A549 (cell line): ENCODE measurements around the gene TRAPPC12. TPM values are rescaled to one million over a fixed set of nuclear protein-coding genes. Genes with fewer than 3 reads are reported as not detected.

Experiments used
- ATAC-seq, 2 experiments: fragments of 200-7000 bp in 1 of 2; fragments of >200 bp in 1 of 2; cut with Nextera tagmentation in 1 of 2; cut with Tn5 transposase in 1 of 2; 3 replicates each; pipeline versions ENCODE4 v1.8.0 to v1.9.1; 2018 to 2020; ENCODE audit warnings: mild to moderate bottlenecking in 1 of 2, moderate library complexity in 1 of 2
- CTCF ChIA-PET: fragments of 300-600 bp; sonication (Branson Sonifier 250); formaldehyde crosslinking; extraction: SDS; loops from one replicate; lab custom pipeline; 2021; ENCODE audit warnings: antibody characterized with exemption, inconsistent platforms; lab: Yijun Ruan, JAX
- POLR2A ChIA-PET: fragments of 350-600 bp; formaldehyde crosslinking; extraction: SDS; loops from one replicate; lab custom pipeline; 2021; ENCODE audit warnings: antibody characterized with exemption, inconsistent platforms; lab: Yijun Ruan, JAX
- DNase-seq, 2 experiments: peaks; one replicate each; pipeline versions ENCODE4 v3.0.0 to v3.0.0-alpha.2; 2011 to 2016; ENCODE audit warnings: low read depth in 1 of 2, low spot score in 1 of 2
- FAIRE-seq: peaks from 2 replicates; lab custom pipeline; 2011; peaks lifted over from hg19 to GRCh38; lab: Jason Lieb, UNC
- H3K27ac ChIP-seq, 2 experiments: fragments of >200 bp; sonication (Bioruptor Twin); formaldehyde crosslinking; 3 replicates each; pipeline ENCODE4 v1.5.1; 2016 to 2017
- H3K4me1 ChIP-seq: fragments of >200 bp; sonication (Bioruptor Twin); formaldehyde crosslinking; 3 replicates; pipeline ENCODE4 v1.6.1; 2016
- H3K4me2 ChIP-seq: fragments of >200 bp; sonication (Bioruptor Twin); formaldehyde crosslinking; 3 replicates; pipeline ENCODE4 v1.6.1; 2016
- H3K4me3 ChIP-seq: fragments of >200 bp; sonication (Bioruptor Twin); formaldehyde crosslinking; 3 replicates; pipeline ENCODE4 v1.5.1; 2016
- H3K9me3 ChIP-seq: fragments of >200 bp; sonication (Bioruptor Twin); formaldehyde crosslinking; 3 replicates; pipeline ENCODE4 v1.6.1; 2016
- ATOH8 ChIP-seq: fragments of 250-450 bp; sonication (Bioruptor Pico); IDR thresholded peaks from 2 replicates; pipeline ENCODE4 v1.5.0; 2020; ENCODE audit warnings: low read depth, mild to moderate bottlenecking, moderate library complexity
- BHLHE40 ChIP-seq: IDR thresholded peaks from 2 replicates; pipeline ENCODE4 v1.6.1; 2012; ENCODE audit warnings: low read depth, low read length, inconsistent platforms
- CBX2 ChIP-seq: fragments of 200-600 bp; sonication (generic); IDR thresholded peaks from 2 replicates; pipeline ENCODE4 v1.6.1; 2016; ENCODE audit warnings: low read depth, mild to moderate bottlenecking, borderline replicate concordance
- CEBPB ChIP-seq, 2 experiments: fragments of >200 bp in 1 of 2; sonication (Bioruptor Twin) in 1 of 2; formaldehyde crosslinking in 1 of 2; IDR thresholded peaks; 2 replicates each; pipeline ENCODE4 v1.6.1; 2012 to 2016
- CHD4 ChIP-seq: fragments of 200-600 bp; sonication (generic); IDR thresholded peaks from 2 replicates; pipeline ENCODE4 v1.6.1; 2016; ENCODE audit warnings: antibody characterized with exemption, mild to moderate bottlenecking, borderline replicate concordance
- CTCF ChIP-seq: fragments of >200 bp; sonication (Bioruptor Twin); formaldehyde crosslinking; IDR thresholded peaks from 3 replicates; pipeline ENCODE4 v1.5.1; 2016
- ESRRA ChIP-seq: fragments of 150-350 bp; IDR thresholded peaks from 2 replicates; pipeline ENCODE4 v1.6.1; 2014; ENCODE audit warnings: mild to moderate bottlenecking, low read length, borderline replicate concordance
- FOXS1 ChIP-seq: fragments of 250-450 bp; sonication (Bioruptor Pico); IDR thresholded peaks from 2 replicates; pipeline ENCODE4 v1.5.0; 2020; ENCODE audit warnings: mild to moderate bottlenecking, moderate library complexity
- HDAC2 ChIP-seq: fragments of 200-600 bp; sonication (generic); IDR thresholded peaks from 2 replicates; pipeline ENCODE4 v1.6.1; 2016
- HOXB13 ChIP-seq: fragments of 250-450 bp; sonication (Bioruptor Pico); IDR thresholded peaks from 2 replicates; pipeline ENCODE4 v1.5.0; 2020; ENCODE audit warnings: low read depth, mild to moderate bottlenecking, moderate library complexity
- HOXB5 ChIP-seq: fragments of 250-450 bp; sonication (Bioruptor Pico); IDR thresholded peaks from 2 replicates; pipeline ENCODE4 v1.5.0; 2020; ENCODE audit warnings: mild to moderate bottlenecking, moderate library complexity
- KDM5A ChIP-seq: fragments of 200-600 bp; sonication (generic); IDR thresholded peaks from 2 replicates; pipeline ENCODE4 v1.6.1; 2016; ENCODE audit warnings: antibody characterized with exemption, mild to moderate bottlenecking
- MAFK ChIP-seq: fragments of 450-650 bp; IDR thresholded peaks from 2 replicates; pipeline ENCODE4 v1.6.1; 2014; ENCODE audit not compliant: partially characterized antibody
- MAX ChIP-seq: IDR thresholded peaks from 2 replicates; pipeline ENCODE4 v1.6.1; 2012
- NPAS2 ChIP-seq: fragments of 250-450 bp; sonication (Bioruptor Pico); IDR thresholded peaks from 2 replicates; pipeline ENCODE4 v1.8.0; 2022; ENCODE audit warnings: mild to moderate bottlenecking, moderate library complexity, borderline replicate concordance
- NR3C1 ChIP-seq: fragments of >200 bp; sonication (Bioruptor Twin); formaldehyde crosslinking; IDR thresholded peaks from 3 replicates; pipeline ENCODE4 v1.6.1; 2017
- POLR2AphosphoS2 ChIP-seq: conservative IDR thresholded peaks from 2 replicates; pipeline ENCODE4 v1.6.1; 2012; ENCODE audit warnings: low read length, improper control_type of control experiment, inconsistent platforms
- RFX5 ChIP-seq: fragments of 450-650 bp; IDR thresholded peaks from 2 replicates; pipeline ENCODE4 v1.7.1; 2014; ENCODE audit warnings: antibody characterized with exemption, mild to moderate bottlenecking, moderate library complexity
- RNF2 ChIP-seq: fragments of 200-600 bp; sonication (generic); IDR thresholded peaks from 2 replicates; pipeline ENCODE4 v1.6.1; 2016; ENCODE audit warnings: low read depth, mild to moderate bottlenecking, antibody characterized with exemption, moderate library complexity, borderline replicate concordance
- SMC3 ChIP-seq: fragments of >200 bp; sonication (Bioruptor Twin); formaldehyde crosslinking; IDR thresholded peaks from 3 replicates; pipeline ENCODE4 v1.6.1; 2018; ENCODE audit warnings: inconsistent platforms
- TP53 ChIP-seq: fragments of 250-450 bp; sonication (Bioruptor Pico); IDR thresholded peaks from 2 replicates; pipeline ENCODE4 v1.5.0; 2021; ENCODE audit warnings: mild to moderate bottlenecking, moderate library complexity
- USF2 ChIP-seq: fragments of 450-650 bp; IDR thresholded peaks from 2 replicates; pipeline ENCODE4 v1.6.1; 2014; ENCODE audit warnings: antibody characterized with exemption
- ZNF302 ChIP-seq: fragments of 250-450 bp; sonication (Bioruptor Pico); IDR thresholded peaks from 2 replicates; pipeline ENCODE4 v1.9.0; 2021; ENCODE audit warnings: inconsistent platforms, mild to moderate bottlenecking, moderate library complexity
- WGBS: methylation state at CpG from one replicate; pipeline ENCODE4 v1.1.6; 2017; ENCODE audit errors: missing lambda C conversion rate; 5-methylcytosine and 5-hydroxymethylcytosine counted together
- polyA plus RNA-seq, 4 experiments: library from polyadenylated mRNA; depleted of rRNA in 3 of 4; stranded (reverse); fragments of >200 nt; fragmentation: RNase III in 1 of 4; extraction: RNeasy Plus Mini Kit Qiagen cat#74134 plus additional on column Dnase treatment in 1 of 4; gene quantifications; 2 replicates in 3 of 4; 3 replicates in 1 of 4; pipeline ENCODE4 v1.2.3, GENCODE V29; 2011 to 2017
- TF ChIP-seq, protein P1 (sequence below): fragments of >200 bp; sonication (Bioruptor Twin); formaldehyde crosslinking; IDR thresholded peaks from 2 replicates; pipeline ENCODE4 v1.6.1; 2016
- TF ChIP-seq, protein P2 (sequence below): IDR thresholded peaks from 2 replicates; pipeline ENCODE4 v1.6.1; 2012
- TF ChIP-seq, protein P3 (sequence below): fragments of 150-350 bp; IDR thresholded peaks from 2 replicates; pipeline ENCODE4 v1.6.1; 2014; ENCODE audit warnings: low read depth, mild to moderate bottlenecking, low read length

The TRAPPC12 gene
- polyA plus RNA-seq, 2 of the 4 experiments (the other 2 are of a cell fraction): 42.3 to 55.0 TPM

- Histone ChIP-seq H3K4me1 (no peaks in the 10 kb centered on the region), H3K9me3 (no peaks in the 10 kb centered on the region)
- FAIRE-seq: no peak
- POLR2A ChIA-PET: no interaction called here
- CTCF ChIA-PET: interaction anchor here (1.1 to 3.3 kb wide), 4 partner anchors 8 to 217 kb away, joined by 5 to 23 read pairs (median 5); no protein-coding TSS in a partner anchor
- TF ChIP-seq KDM5A: no peak
- TF ChIP-seq, all 56 proteins: peak for 0
- DNase-seq (no peak), ATAC-seq (no peak)
- H3K4me2 ChIP-seq: no peak overlapping the region
- H3K4me3 ChIP-seq: no peak overlapping the region
- WGBS: 94% methylated on average over 7 of the region's 7 CpGs
- no peak overlapping the region for H3K27ac ChIP-seq
Observed at GRCh38 chr2:3433776-3434400, 54.4 kb downstream of the TRAPPC12 start.

DNA sequence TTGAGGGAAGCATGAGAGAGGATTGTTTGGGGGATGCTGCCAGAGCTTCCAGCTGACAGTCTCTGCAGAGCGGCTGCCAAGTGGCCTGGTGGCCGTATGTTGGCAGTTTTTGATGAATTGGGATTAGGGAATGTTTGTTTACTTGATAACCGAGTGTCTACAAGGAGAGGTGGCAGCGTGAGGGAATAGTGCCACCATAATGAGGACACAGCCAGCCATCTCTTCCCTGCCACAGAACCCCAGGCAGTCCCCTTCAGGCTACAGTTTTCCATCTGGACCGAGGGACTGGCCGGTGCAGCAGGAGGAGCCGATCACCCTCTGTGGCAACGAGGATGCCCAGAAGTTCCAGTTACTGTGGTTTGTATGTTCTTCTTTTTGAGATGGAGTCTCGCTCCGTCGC lies 55.2 kb downstream of the TRAPPC12 start:
- H3K27ac ChIP-seq: no peak overlapping the region
- ATAC-seq: no peak
- CTCF ChIA-PET: interaction anchor here (1.9 to 3.3 kb wide), 2 partner anchors 10 to 216 kb away, joined by 5 to 23 read pairs; no protein-coding TSS in a partner anchor
- no peak overlapping the region for H3K4me3 ChIP-seq
- POLR2A ChIA-PET: interaction anchor here (1.0 kb wide), 1 partner anchor 131 kb away, joined by 3 read pairs; no protein-coding TSS in a partner anchor
- H3K4me1 ChIP-seq: no peaks in the 10 kb centered on the region
- no peaks in the 10 kb centered on the region for H3K9me3 ChIP-seq
- TF ChIP-seq CBX2 (no peak), KDM5A (no peak), ATOH8 (CRISPR knock-in tag) (no peak), RFX5 (no peak), ESRRA (no peak), HOXB13 (CRISPR knock-in tag) (no peak), MAX (no peak), CEBPB (IDR thresholded peaks at IDR 0.05) (no peak), TP53 (no peak)
- TF ChIP-seq, protein P1, sequence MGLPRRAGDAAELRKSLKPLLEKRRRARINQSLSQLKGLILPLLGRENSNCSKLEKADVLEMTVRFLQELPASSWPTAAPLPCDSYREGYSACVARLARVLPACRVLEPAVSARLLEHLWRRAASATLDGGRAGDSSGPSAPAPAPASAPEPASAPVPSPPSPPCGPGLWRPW: no peak
- TF ChIP-seq, all 56 proteins: peak for 0
- FAIRE-seq: no peak
- WGBS: 94% methylated on average over 11 of the region's 11 CpGs
- DNase-seq: no peak
- no peak overlapping the region for H3K4me2 ChIP-seq

GRCh38 chr2:3435445-3435844 lies 56.0 kb downstream of the TRAPPC12 start:
- ATAC-seq (no peak), FAIRE-seq (no peak), DNase-seq (no peak)
- CTCF ChIA-PET: interaction anchor here (0.9 to 3.3 kb wide), 3 partner anchors 11 to 215 kb away, joined by 3 to 23 read pairs (median 5); no protein-coding TSS in a partner anchor
- Histone ChIP-seq H3K9me3 (no peaks in the 10 kb centered on the region), H3K4me1 (no peaks in the 10 kb centered on the region), H3K27ac (no peak overlapping the region), H3K4me2 (no peak overlapping the region), H3K4me3 (no peak overlapping the region)
- 88% methylated on average over 5 of the region's 5 CpGs for WGBS
- POLR2A ChIA-PET: interaction anchor here (1.0 kb wide), 1 partner anchor 132 kb away, joined by 3 read pairs; no protein-coding TSS in a partner anchor
- TF ChIP-seq NPAS2 (CRISPR knock-in tag): no peak
- TF ChIP-seq CTCF: no peak
- TF ChIP-seq, protein P2, sequence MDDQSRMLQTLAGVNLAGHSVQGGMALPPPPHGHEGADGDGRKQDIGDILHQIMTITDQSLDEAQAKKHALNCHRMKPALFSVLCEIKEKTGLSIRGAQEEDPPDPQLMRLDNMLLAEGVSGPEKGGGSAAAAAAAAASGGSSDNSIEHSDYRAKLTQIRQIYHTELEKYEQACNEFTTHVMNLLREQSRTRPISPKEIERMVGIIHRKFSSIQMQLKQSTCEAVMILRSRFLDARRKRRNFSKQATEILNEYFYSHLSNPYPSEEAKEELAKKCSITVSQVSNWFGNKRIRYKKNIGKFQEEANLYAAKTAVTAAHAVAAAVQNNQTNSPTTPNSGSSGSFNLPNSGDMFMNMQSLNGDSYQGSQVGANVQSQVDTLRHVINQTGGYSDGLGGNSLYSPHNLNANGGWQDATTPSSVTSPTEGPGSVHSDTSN: no peak
- TF ChIP-seq, protein P1: no peak
- no peak for TF ChIP-seq KDM5A
- TF ChIP-seq FOXS1 (CRISPR knock-in tag): no peak
- TF ChIP-seq BHLHE40: no peak
- TF ChIP-seq POLR2AphosphoS2: no peak
- no peak for TF ChIP-seq SMC3
- no peak for TF ChIP-seq HDAC2
- TF ChIP-seq TP53: no peak
- no peak for TF ChIP-seq ZNF302 (CRISPR knock-in tag)
- no peak for TF ChIP-seq CHD4
- TF ChIP-seq MAFK: no peak
- TF ChIP-seq, protein P3, sequence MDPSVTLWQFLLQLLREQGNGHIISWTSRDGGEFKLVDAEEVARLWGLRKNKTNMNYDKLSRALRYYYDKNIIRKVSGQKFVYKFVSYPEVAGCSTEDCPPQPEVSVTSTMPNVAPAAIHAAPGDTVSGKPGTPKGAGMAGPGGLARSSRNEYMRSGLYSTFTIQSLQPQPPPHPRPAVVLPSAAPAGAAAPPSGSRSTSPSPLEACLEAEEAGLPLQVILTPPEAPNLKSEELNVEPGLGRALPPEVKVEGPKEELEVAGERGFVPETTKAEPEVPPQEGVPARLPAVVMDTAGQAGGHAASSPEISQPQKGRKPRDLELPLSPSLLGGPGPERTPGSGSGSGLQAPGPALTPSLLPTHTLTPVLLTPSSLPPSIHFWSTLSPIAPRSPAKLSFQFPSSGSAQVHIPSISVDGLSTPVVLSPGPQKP: no peak
- no peak for TF ChIP-seq RNF2
- TF ChIP-seq NR3C1: no peak
- TF ChIP-seq HOXB5 (CRISPR knock-in tag): no peak
- TF ChIP-seq USF2: no peak
